MM.1S (cell line): ENCODE measurements around the gene CCDC177.

Experiments used
- EZH2 ChIP-seq: fragments of 300-600 bp; sonication (generic); optimal IDR thresholded peaks from 2 replicates; pipeline ENCODE3; 2017; ENCODE audit warnings: low read depth, mild to moderate bottlenecking, antibody characterized with exemption, low read length, mixed read lengths
- EZH2phosphoT487 ChIP-seq: fragments of 300-600 bp; sonication (generic); IDR thresholded peaks from 2 replicates; pipeline ENCODE4 v1.6.1; 2018; ENCODE audit warnings: antibody characterized with exemption, low read length
- TF ChIP-seq, protein P1 (sequence below): fragments of 300-600 bp; sonication (generic); IDR thresholded peaks from 2 replicates; pipeline ENCODE4 v1.5.1; 2016; ENCODE audit warnings: antibody characterized with exemption, low read length, mixed read lengths

DNA sequence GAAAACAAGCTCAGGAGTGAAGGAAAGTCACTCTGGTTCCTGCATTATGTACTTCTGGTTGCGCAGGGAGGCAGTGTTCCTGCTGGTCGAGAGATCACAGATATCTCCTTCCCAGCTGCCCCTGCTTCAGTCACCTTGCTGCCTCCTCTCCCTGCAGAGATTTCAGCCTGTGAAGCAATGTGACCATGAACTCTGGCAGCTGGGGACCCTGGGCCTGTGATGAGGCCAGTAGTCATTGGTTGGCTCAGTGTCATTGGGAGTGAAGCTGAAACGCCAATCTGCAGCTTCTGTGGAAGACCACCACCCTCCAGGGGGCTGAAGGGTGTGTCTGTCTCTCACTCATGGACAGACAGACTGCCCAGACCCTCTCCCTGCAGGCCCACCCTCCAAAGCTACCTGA lies 45.1 kb downstream of the CCDC177 start:
- TF ChIP-seq, protein P1, sequence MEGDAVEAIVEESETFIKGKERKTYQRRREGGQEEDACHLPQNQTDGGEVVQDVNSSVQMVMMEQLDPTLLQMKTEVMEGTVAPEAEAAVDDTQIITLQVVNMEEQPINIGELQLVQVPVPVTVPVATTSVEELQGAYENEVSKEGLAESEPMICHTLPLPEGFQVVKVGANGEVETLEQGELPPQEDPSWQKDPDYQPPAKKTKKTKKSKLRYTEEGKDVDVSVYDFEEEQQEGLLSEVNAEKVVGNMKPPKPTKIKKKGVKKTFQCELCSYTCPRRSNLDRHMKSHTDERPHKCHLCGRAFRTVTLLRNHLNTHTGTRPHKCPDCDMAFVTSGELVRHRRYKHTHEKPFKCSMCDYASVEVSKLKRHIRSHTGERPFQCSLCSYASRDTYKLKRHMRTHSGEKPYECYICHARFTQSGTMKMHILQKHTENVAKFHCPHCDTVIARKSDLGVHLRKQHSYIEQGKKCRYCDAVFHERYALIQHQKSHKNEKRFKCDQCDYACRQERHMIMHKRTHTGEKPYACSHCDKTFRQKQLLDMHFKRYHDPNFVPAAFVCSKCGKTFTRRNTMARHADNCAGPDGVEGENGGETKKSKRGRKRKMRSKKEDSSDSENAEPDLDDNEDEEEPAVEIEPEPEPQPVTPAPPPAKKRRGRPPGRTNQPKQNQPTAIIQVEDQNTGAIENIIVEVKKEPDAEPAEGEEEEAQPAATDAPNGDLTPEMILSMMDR: no peak
- TF ChIP-seq EZH2 (no peak), EZH2phosphoT487 (no peak)
